ENCODE data around the gene CAPN5. TPM values are rescaled to one million over a fixed set of nuclear protein-coding genes. Genes with fewer than 3 reads are reported as not detected.
A peak's percentile ranks its signal among the peaks of the same experiment; 100 is the strongest.

The CAPN5 gene
- total RNA-seq, 1 experiment from 2014 or later, result 13.1 TPM

- DNase-seq (ENCODE audit: low read depth), result peak; percentile 60
Observed at GRCh38 chr11:77130763-77131513, 64.2 kb downstream of the CAPN5 start.

- DNase-seq (ENCODE audit: low read depth), result no peak
Observed at GRCh38 chr11:77131560-77131959, 64.8 kb downstream of the CAPN5 start.

- no peak for DNase-seq (ENCODE audit: low read depth)
Observed at GRCh38 chr11:77135069-77135468, 68.3 kb downstream of the CAPN5 start.

- peak; percentile 62 for DNase-seq (ENCODE audit: low read depth)
Observed at GRCh38 chr11:77136074-77136473, 69.3 kb downstream of the CAPN5 start.

GRCh38 chr11:77136784-77137420 lies 70.1 kb downstream of the CAPN5 start:
- no peak for DNase-seq (ENCODE audit: low read depth)

GRCh38 chr11:77137421-77137820 lies 70.7 kb downstream of the CAPN5 start:
- no peak for DNase-seq (ENCODE audit: low read depth)

- no peak for DNase-seq (ENCODE audit: low read depth)
Observed at GRCh38 chr11:77138106-77138649, 71.4 kb downstream of the CAPN5 start.

- DNase-seq (ENCODE audit: low read depth), result no peak
Observed at GRCh38 chr11:77139201-77139600, 72.4 kb downstream of the CAPN5 start.

- no peak for DNase-seq (ENCODE audit: low read depth)
Observed at GRCh38 chr11:77140231-77140851, 73.6 kb downstream of the CAPN5 start.

GRCh38 chr11:77141034-77141433 lies 74.3 kb downstream of the CAPN5 start:
- peak; percentile 40 for DNase-seq (ENCODE audit: low read depth)

GRCh38 chr11:77141475-77141874 lies 74.7 kb downstream of the CAPN5 start:
- DNase-seq (ENCODE audit: low read depth), result no peak

GRCh38 chr11:77142091-77142975 lies 75.6 kb downstream of the CAPN5 start:
- no peak for DNase-seq (ENCODE audit: low read depth)

- DNase-seq (ENCODE audit: low read depth), result no peak
Observed at GRCh38 chr11:77143405-77144020, 76.7 kb downstream of the CAPN5 start.

GRCh38 chr11:77144196-77144856 lies 77.6 kb downstream of the CAPN5 start:
- no peak for DNase-seq (ENCODE audit: low read depth)

- DNase-seq (ENCODE audit: low read depth), result no peak
Observed at GRCh38 chr11:77144857-77145428, 78.2 kb downstream of the CAPN5 start.

GRCh38 chr11:77146261-77147035 lies 79.7 kb downstream of the CAPN5 start:
- DNase-seq (ENCODE audit: low read depth), result no peak

- no peak for DNase-seq (ENCODE audit: low read depth)
Observed at GRCh38 chr11:77147036-77147315, 80.2 kb downstream of the CAPN5 start.

GRCh38 chr11:77147668-77148321 lies 81.0 kb downstream of the CAPN5 start:
- no peak for DNase-seq (ENCODE audit: low read depth)
